CD4-positive, alpha-beta T cell treated with Interleukin-1 beta for 1 hour (primary cell): ENCODE data around the gene ZMAT5.

Source experiments
- DNase-seq, 2 donors: peaks; one replicate each; pipeline ENCODE4 v3.0.0-alpha.2; 2020 to 2022

Gene ZMAT5

GRCh38 chr22:29726512-29727130 is 40.2 kb downstream of the ZMAT5 start:
- DNase-seq: no peak

GRCh38 chr22:29726106-29726505 is 40.7 kb downstream of the ZMAT5 start:
- no peak for DNase-seq

- no peak for DNase-seq
Observed at GRCh38 chr22:29724843-29725242, 42.0 kb downstream of the ZMAT5 start.

- DNase-seq: no peak
Observed at GRCh38 chr22:29723766-29724165, 43.0 kb downstream of the ZMAT5 start.

- DNase-seq: no peak
Observed at GRCh38 chr22:29722587-29722986, 44.2 kb downstream of the ZMAT5 start.

GRCh38 chr22:29722151-29722550 is 44.7 kb downstream of the ZMAT5 start:
- DNase-seq: no peak

GRCh38 chr22:29720811-29721323 is 45.9 kb downstream of the ZMAT5 start:
- DNase-seq: no peak

GRCh38 chr22:29719899-29720645 is 46.7 kb downstream of the ZMAT5 start, which contains the start of gene CABP7:
TSS of gene CABP7 (plus strand) at chr22:29720003. CDS start at chr22:29720425, 422 bp downstream.
- no peak for DNase-seq

GRCh38 chr22:29718949-29719898 is 47.6 kb downstream of the ZMAT5 start:
- DNase-seq: no peak

GRCh38 chr22:29717789-29718188 is 49.0 kb downstream of the ZMAT5 start:
- no peak for DNase-seq

GRCh38 chr22:29716814-29717545 is 49.8 kb downstream of the ZMAT5 start:
- DNase-seq: no peak

GRCh38 chr22:29715705-29716104 is 51.1 kb downstream of the ZMAT5 start:
- no peak for DNase-seq

- no peak for DNase-seq
Observed at GRCh38 chr22:29715240-29715639, 51.6 kb downstream of the ZMAT5 start.

- DNase-seq: no peak
Observed at GRCh38 chr22:29713156-29713727, 53.6 kb downstream of the ZMAT5 start.

- DNase-seq: no peak
Observed at GRCh38 chr22:29712119-29712518, 54.7 kb downstream of the ZMAT5 start.

- no peak for DNase-seq
Observed at GRCh38 chr22:29710922-29711593, 55.7 kb downstream of the ZMAT5 start.

- no peak for DNase-seq
Observed at GRCh38 chr22:29710193-29710592, 56.6 kb downstream of the ZMAT5 start.

GRCh38 chr22:29707471-29707870 is 59.3 kb downstream of the ZMAT5 start:
- no peak for DNase-seq

- no peak for DNase-seq
Observed at GRCh38 chr22:29707010-29707409, 59.8 kb downstream of the ZMAT5 start.

GRCh38 chr22:29706486-29706885 is 60.3 kb downstream of the ZMAT5 start:
- DNase-seq: no peak

- no peak for DNase-seq
Observed at GRCh38 chr22:29705651-29706050, 61.2 kb downstream of the ZMAT5 start.
